GM20000 (cell line): ENCODE results near the gene DDX5.
A peak's percentile ranks its signal among the peaks of the same experiment; 100 is the strongest.

Source experiments
- DNase-seq: peaks from one replicate; pipeline ENCODE4 v3.0.0; 2012; ENCODE audit warnings: low spot score
- CTCF ChIP-seq: IDR thresholded peaks from 2 replicates; pipeline ENCODE4 v1.5.1; 2012; ENCODE audit warnings: mild to moderate bottlenecking, control low read depth; ENCODE audit errors: extremely low read depth, missing control alignments

The DDX5 gene

DNA sequence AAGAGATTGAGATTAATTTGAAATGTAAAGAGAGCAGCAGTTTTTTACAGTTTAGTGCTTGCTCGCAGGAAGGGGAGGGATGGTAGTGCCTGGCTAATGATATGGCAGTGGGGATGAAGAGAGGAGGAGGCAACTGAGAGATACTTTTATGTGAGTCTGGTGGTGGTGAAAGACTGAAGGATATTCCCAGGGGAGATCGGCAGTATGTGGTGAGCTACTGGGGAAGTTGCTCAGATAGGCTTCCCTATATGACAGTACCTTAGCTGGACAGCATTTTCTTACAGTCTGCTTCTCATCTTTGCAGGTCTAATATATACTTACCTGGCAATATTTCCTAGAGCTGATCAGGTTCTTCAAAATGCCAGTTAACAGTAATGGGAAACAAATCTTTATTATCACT is 9.3 kb upstream of the DDX5 start:
- TF ChIP-seq CTCF, result no peak
- DNase-seq, result no peak

DNA sequence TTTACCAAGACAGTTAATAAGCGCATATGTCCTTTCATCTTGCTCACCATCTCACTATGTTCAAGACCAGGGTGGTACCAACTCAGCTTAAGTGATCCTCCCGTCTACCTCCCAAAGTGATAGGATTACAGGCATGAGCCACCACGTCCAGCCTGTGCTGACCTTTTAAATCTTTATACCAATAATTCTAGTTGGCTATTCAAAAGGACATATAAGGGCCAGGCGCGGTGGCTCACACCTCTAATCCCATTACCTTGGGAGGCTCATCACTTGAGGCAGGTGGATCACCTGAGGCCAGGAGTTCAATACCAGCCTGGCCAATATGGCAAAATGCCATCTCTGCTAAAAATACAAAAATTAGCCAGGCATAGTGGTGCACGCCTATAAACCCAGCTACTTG is 3.1 kb upstream of the DDX5 start:
- no peak for TF ChIP-seq CTCF
- DNase-seq, result no peak

DNA sequence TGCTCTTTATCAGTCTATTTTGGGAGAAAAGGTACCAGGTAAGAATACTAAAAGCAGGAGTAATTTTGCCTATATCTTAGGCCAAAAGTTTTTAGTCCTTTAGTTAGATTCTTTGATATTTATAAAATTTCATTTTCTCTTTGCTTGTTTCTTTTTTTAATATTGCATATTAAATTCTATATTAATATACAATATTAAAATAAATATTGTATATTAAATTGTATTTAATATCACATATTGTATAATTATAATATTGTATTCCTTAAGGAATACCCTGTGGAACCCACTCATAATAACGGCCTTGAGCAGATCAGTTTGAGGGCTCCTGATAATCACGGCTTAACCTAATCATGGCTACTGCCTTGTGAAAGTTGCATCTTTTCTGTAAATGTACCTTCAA is 2.6 kb upstream of the DDX5 start:
- DNase-seq, result no peak
- no peak for TF ChIP-seq CTCF

DNA sequence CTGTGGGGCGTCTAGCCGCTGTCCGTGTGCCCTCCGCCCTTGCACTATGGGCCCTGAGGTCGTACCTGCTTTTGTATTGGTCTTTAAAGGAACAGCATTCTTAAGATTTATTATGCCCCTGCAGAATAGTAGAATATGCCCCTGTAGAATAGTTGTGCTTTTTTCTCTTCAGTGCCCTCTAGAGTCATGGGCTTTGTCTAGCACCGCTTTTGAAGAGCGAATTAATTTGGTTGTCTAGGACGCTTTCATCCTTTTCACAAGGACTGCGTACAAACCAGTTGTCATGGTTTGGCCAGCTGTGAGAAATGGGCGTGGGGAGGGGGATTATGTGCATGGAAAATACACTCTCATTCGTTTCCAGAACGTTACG is 1.3 kb upstream of the DDX5 start:
- peak; percentile 56 for DNase-seq
- peak; percentile 20 for TF ChIP-seq CTCF

- no peak for TF ChIP-seq CTCF
- peak; percentile 91 for DNase-seq
These were observed 705 bp upstream of the DDX5 start, which contains the start of gene CEP95 for GRCh38 chr17:64506576-64507412. CEP95 (plus strand) TSS chr17:64506977; CDS start chr17:64507098, 121 bp downstream.

- peak; percentile 83 for DNase-seq
These were observed 519 bp downstream of the DDX5 start for GRCh38 chr17:64505340-64506200.

More at GRCh38 chr17:64505340-64506200, 519 bp downstream of the DDX5 start:
- TF ChIP-seq CTCF, result no peak
